ENCODE data around the gene APCS. TPM values are rescaled to one million over a fixed set of nuclear protein-coding genes. Genes with fewer than 3 reads are reported as not detected.

The APCS gene
- total RNA-seq, 2 donors from 2014 or later: not detected

DNA sequence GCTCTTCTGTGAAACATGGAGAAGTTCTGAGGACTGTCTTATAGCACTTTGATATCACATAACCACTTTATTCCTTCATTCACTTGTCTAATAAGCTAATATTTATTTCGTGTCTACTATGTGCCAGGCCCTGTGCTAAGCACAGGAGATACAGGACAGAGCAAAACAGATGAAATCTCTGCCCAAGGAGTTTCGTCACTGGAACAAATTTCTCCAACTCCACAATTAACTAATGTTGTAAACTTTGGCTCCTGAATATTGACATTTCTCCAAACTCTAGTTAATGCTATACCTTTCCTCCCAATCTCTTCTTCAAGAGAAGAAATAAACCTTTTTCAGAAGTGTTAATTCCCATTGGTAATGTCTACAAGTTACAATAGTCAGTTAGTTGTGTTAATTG, 27.0 kb upstream of the APCS start:
- intact Hi-C loops (cut with DNase I): no loop called here
- H3K4me3 ChIP-seq: no peak overlapping the region
- no peaks in the 10 kb centered on the region for H3K9me3 ChIP-seq
- DNase-seq (ENCODE audit: low spot score): no peak
- WGBS: 66% methylated on average over 2 of the region's 2 CpGs
- H3K27me3 ChIP-seq (replicated peaks; ENCODE audit: insufficient read depth): no peaks in the 10 kb centered on the region
- no peak overlapping the region for H3K27ac ChIP-seq
- no peak for TF ChIP-seq POLR2AphosphoS5 (IDR thresholded peaks at IDR 0.05)
- no peaks in the 10 kb centered on the region for H3K4me1 ChIP-seq (replicated peaks)
- no peaks in the 10 kb centered on the region for H3K36me3 ChIP-seq

DNA sequence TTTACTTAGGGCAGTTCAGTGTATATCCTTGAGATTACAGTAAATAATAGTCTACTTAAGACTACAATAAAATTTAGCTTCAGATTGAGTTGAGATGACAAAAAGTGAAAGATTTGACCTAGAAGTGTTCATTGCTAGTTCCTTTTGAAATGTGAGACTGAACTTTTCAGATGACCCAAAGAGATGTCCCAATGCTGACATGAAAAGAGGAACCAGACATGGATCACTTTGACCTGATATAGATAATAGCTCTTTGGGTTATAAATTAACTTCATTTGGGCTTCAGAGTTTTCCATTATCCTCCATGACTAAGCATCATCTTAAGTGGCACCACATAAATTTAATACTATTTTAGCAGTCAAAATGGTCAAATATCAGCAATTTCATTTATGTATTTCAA, 26.1 kb upstream of the APCS start:
- Histone ChIP-seq H3K27ac (no peak overlapping the region), H3K9me3 (no peaks in the 10 kb centered on the region), H3K27me3 (replicated peaks; ENCODE audit: insufficient read depth) (no peaks in the 10 kb centered on the region), H3K4me3 (no peak overlapping the region), H3K36me3 (no peaks in the 10 kb centered on the region), H3K4me1 (replicated peaks) (no peaks in the 10 kb centered on the region)
- DNase-seq (ENCODE audit: low spot score): no peak
- intact Hi-C loops (cut with DNase I): no loop called here
- TF ChIP-seq POLR2A (IDR thresholded peaks at IDR 0.05): no peak
- TF ChIP-seq POLR2AphosphoS5 (IDR thresholded peaks at IDR 0.05): no peak
- no peak for TF ChIP-seq CTCF (IDR thresholded peaks at IDR 0.05)

- TF ChIP-seq CTCF (IDR thresholded peaks at IDR 0.05) (no peak), POLR2AphosphoS5 (IDR thresholded peaks at IDR 0.05) (no peak), POLR2A (IDR thresholded peaks at IDR 0.05) (no peak)
- intact Hi-C loops (cut with DNase I): no loop called here
- Histone ChIP-seq H3K4me1 (replicated peaks) (no peaks in the 10 kb centered on the region), H3K4me3 (no peak overlapping the region), H3K27ac (no peak overlapping the region), H3K9me3 (no peaks in the 10 kb centered on the region), H3K27me3 (replicated peaks; ENCODE audit: insufficient read depth) (no peaks in the 10 kb centered on the region), H3K36me3 (no peaks in the 10 kb centered on the region)
- DNase-seq (ENCODE audit: low spot score): no peak
- whole genome bisulfite sequencing: 31% methylated on average over 1 of the region's 1 CpG
Observed at GRCh38 chr1:159562680-159563079, 24.9 kb upstream of the APCS start.

DNA sequence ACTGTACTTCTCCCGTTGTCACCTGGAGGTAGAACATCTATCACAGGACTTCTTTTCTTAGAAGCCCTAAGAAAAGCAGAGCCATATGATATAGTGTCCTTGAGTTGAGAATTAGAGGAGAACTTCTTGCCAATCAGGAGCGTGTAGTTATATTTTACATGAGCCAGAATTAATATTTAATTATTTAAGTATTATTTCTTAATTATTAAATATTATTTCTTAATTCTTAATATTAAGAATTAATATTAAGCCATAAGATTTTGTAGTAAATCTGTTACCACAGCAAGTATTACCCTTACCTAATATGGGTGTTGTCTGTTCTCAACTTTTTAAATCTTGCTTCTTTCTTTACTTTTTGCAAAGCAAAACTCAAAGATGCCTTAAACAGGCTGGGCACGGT, 10.2 kb upstream of the APCS start:
- H3K27ac ChIP-seq: no peak overlapping the region
- intact Hi-C loops (cut with DNase I): no loop called here
- 91% methylated on average over 3 of the region's 3 CpGs for whole genome bisulfite sequencing
- no peaks in the 10 kb centered on the region for H3K27me3 ChIP-seq (replicated peaks; ENCODE audit: insufficient read depth)
- H3K9me3 ChIP-seq: no peaks in the 10 kb centered on the region
- no peaks in the 10 kb centered on the region for H3K4me1 ChIP-seq (replicated peaks)
- TF ChIP-seq POLR2A (IDR thresholded peaks at IDR 0.05): no peak
- TF ChIP-seq POLR2AphosphoS5 (IDR thresholded peaks at IDR 0.05): no peak
- no peak for TF ChIP-seq CTCF (IDR thresholded peaks at IDR 0.05)
- no peaks in the 10 kb centered on the region for H3K36me3 ChIP-seq
- H3K4me3 ChIP-seq: no peak overlapping the region
- no peak for DNase-seq (ENCODE audit: low spot score)

- H3K27ac ChIP-seq: no peak overlapping the region
- H3K4me1 ChIP-seq (replicated peaks): no peaks in the 10 kb centered on the region
- no peaks in the 10 kb centered on the region for H3K27me3 ChIP-seq (replicated peaks; ENCODE audit: insufficient read depth)
- no peaks in the 10 kb centered on the region for H3K9me3 ChIP-seq
- no peak for TF ChIP-seq CTCF (IDR thresholded peaks at IDR 0.05)
- TF ChIP-seq POLR2A (IDR thresholded peaks at IDR 0.05): no peak
- no peak for TF ChIP-seq POLR2AphosphoS5 (IDR thresholded peaks at IDR 0.05)
- no peaks in the 10 kb centered on the region for H3K36me3 ChIP-seq
- no peak overlapping the region for H3K4me3 ChIP-seq
- no peak for DNase-seq (ENCODE audit: low spot score)
- WGBS: 75% methylated on average over 3 of the region's 3 CpGs
- intact Hi-C loops (cut with DNase I): no loop called here
Observed at GRCh38 chr1:159580340-159580739, 7.3 kb upstream of the APCS start.

All from prostate gland (tissue), 2 donors.